ENCODE data around the gene TMED5.
A peak's percentile ranks its signal among the peaks of the same experiment; 100 is the strongest.

The TMED5 gene

DNA sequence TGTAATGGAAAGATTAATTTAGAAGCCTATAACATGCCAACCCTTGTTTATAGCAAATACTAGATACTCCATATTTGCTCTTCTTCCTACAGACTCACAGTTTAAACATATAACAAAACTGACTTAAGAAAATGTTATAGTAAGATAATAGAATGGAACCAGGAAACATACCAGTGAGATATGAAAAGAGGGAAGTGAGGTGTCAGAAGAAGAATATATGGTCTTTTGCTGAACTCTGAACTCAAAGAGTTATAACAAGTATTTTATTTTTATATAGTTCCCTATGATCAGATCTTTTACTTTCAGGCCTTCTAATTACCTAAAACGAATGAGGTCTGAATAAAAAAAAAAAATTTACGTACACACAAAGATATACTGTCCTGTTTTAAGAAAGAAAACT is 20.9 kb downstream of the TMED5 start:
- no peak for TF ChIP-seq ZBTB7A (tag by site-specific recombination; IDR thresholded peaks at IDR 0.05; ENCODE audit: low read depth)
- TF ChIP-seq, protein P1, sequence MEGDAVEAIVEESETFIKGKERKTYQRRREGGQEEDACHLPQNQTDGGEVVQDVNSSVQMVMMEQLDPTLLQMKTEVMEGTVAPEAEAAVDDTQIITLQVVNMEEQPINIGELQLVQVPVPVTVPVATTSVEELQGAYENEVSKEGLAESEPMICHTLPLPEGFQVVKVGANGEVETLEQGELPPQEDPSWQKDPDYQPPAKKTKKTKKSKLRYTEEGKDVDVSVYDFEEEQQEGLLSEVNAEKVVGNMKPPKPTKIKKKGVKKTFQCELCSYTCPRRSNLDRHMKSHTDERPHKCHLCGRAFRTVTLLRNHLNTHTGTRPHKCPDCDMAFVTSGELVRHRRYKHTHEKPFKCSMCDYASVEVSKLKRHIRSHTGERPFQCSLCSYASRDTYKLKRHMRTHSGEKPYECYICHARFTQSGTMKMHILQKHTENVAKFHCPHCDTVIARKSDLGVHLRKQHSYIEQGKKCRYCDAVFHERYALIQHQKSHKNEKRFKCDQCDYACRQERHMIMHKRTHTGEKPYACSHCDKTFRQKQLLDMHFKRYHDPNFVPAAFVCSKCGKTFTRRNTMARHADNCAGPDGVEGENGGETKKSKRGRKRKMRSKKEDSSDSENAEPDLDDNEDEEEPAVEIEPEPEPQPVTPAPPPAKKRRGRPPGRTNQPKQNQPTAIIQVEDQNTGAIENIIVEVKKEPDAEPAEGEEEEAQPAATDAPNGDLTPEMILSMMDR (tag by site-specific recombination; IDR thresholded peaks at IDR 0.05), result no peak
- TF ChIP-seq ZNF140 (tag by site-specific recombination; IDR thresholded peaks at IDR 0.05), result no peak
- TF ChIP-seq, protein P2, sequence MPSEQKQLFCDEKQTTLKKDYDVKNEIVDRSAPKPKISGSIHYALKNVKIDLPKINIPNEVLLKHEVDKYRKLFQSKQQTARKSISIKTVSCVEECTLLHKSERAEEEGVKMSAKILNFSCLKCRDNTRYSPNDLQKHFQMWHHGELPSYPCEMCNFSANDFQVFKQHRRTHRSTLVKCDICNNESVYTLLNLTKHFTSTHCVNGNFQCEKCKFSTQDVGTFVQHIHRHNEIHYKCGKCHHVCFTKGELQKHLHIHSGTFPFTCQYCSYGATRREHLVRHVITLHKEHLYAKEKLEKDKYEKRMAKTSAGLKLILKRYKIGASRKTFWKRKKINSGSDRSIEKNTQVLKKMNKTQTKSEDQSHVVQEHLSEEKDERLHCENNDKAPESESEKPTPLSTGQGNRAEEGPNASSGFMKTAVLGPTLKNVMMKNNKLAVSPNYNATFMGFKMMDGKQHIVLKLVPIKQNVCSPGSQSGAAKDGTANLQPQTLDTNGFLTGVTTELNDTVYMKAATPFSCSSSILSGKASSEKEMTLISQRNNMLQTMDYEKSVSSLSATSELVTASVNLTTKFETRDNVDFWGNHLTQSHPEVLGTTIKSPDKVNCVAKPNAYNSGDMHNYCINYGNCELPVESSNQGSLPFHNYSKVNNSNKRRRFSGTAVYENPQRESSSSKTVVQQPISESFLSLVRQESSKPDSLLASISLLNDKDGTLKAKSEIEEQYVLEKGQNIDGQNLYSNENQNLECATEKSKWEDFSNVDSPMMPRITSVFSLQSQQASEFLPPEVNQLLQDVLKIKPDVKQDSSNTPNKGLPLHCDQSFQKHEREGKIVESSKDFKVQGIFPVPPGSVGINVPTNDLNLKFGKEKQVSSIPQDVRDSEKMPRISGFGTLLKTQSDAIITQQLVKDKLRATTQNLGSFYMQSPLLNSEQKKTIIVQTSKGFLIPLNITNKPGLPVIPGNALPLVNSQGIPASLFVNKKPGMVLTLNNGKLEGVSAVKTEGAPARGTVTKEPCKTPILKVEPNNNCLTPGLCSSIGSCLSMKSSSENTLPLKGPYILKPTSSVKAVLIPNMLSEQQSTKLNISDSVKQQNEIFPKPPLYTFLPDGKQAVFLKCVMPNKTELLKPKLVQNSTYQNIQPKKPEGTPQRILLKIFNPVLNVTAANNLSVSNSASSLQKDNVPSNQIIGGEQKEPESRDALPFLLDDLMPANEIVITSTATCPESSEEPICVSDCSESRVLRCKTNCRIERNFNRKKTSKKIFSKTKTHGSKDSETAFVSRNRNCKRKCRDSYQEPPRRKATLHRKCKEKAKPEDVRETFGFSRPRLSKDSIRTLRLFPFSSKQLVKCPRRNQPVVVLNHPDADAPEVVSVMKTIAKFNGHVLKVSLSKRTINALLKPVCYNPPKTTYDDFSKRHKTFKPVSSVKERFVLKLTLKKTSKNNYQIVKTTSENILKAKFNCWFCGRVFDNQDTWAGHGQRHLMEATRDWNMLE (tag by site-specific recombination; conservative IDR thresholded peaks at IDR 0.05; ENCODE audit: low read depth), result no peak
- H3K27ac ChIP-seq (ENCODE audit: extremely low read depth, low read depth, low read length), result no peak overlapping the region
- ChIA-PET POLR2A (no interaction called here), CTCF (interaction anchor here (0.7 kb wide), 1 partner anchor 410 kb away, joined by 4 read pairs; no protein-coding TSS in a partner anchor)
- H3K4me3 ChIP-seq (ENCODE audit: low read depth, low read length), result no peak overlapping the region
- no peaks in the 10 kb centered on the region for H3K9me3 ChIP-seq (ENCODE audit: control insufficient read depth, insufficient read depth, low read depth, low read length)
- H3K4me1 ChIP-seq (ENCODE audit: control insufficient read depth, insufficient read depth, low read length), result no peaks in the 10 kb centered on the region
- peaks cover 28 to 42% of the 10 kb centered on the region in 2 experiments for H3K36me3 ChIP-seq (ENCODE audit: control insufficient read depth in 2 of 2, insufficient read depth in 1 of 2, low read length in 2 of 2)

DNA sequence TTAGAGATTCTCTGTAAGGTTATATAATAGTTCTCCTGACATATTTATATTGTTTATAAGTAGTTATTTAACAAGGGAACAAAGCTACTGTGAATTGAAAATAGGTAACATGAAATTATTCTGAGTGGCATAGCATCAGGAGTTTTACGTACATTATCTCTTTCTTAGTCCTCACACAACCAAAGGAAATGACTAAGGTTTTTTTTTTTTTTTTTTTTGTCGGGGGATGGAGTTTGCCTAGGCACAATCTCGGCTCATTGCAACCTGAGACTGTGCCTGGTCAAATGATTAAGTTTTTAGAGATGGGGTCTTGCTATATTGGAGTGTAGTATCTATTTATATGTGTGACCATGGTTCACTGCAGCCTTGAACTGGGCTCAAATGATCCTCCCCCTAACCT is 24.9 kb downstream of the TMED5 start:
- Histone ChIP-seq H3K4me1 (ENCODE audit: control insufficient read depth, insufficient read depth, low read length) (no peaks in the 10 kb centered on the region), H3K36me3 (ENCODE audit: control insufficient read depth in 2 of 2, insufficient read depth in 1 of 2, low read length in 2 of 2) (peaks cover 28 to 63% of the 10 kb centered on the region in 2 experiments), H3K27ac (ENCODE audit: extremely low read depth, low read depth, low read length) (no peak overlapping the region), H3K4me3 (ENCODE audit: low read depth, low read length) (no peak overlapping the region), H3K9me3 (ENCODE audit: control insufficient read depth, insufficient read depth, low read depth, low read length) (no peaks in the 10 kb centered on the region)
- CTCF ChIA-PET, result interaction anchor here (0.6 kb wide), 1 partner anchor 123 kb away, joined by 3 read pairs; no protein-coding TSS in a partner anchor
- TF ChIP-seq ZNF664 (tag by site-specific recombination; IDR thresholded peaks at IDR 0.05), result 0 out of 2 replicates have a peak, but pooled peaks have one; percentile 3
- TF ChIP-seq, protein P3, sequence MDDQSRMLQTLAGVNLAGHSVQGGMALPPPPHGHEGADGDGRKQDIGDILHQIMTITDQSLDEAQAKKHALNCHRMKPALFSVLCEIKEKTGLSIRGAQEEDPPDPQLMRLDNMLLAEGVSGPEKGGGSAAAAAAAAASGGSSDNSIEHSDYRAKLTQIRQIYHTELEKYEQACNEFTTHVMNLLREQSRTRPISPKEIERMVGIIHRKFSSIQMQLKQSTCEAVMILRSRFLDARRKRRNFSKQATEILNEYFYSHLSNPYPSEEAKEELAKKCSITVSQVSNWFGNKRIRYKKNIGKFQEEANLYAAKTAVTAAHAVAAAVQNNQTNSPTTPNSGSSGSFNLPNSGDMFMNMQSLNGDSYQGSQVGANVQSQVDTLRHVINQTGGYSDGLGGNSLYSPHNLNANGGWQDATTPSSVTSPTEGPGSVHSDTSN (CRISPR knock-in tag; IDR thresholded peaks at IDR 0.05), result no peak
- POLR2A ChIA-PET, result no interaction called here

DNA sequence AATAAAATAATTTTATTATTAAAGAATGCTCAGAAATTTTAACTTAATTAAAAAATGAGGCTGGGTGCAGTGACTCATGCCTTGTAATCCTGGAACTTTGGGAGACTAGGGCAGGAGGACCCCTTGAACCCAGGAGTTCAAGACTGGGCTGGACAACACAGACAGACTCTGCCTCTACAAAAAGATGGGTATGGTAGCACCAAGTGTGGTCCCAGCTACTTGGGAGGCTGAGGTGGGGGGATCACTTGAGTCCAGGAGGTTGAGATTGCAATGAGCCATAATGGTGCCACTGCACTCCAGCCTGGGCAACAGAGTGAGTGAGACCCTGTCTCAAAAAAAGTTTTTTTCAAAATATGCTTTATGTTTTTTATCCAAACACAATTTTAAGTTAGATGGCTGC is 25.3 kb downstream of the TMED5 start:
- H3K4me1 ChIP-seq (ENCODE audit: control insufficient read depth, insufficient read depth, low read length), result no peaks in the 10 kb centered on the region
- H3K27ac ChIP-seq (ENCODE audit: extremely low read depth, low read depth, low read length), result no peak overlapping the region
- ChIA-PET CTCF (interaction anchor here (0.6 kb wide), 1 partner anchor 124 kb away, joined by 3 read pairs; no protein-coding TSS in a partner anchor), POLR2A (no interaction called here)
- peaks cover 29 to 65% of the 10 kb centered on the region in 2 experiments for H3K36me3 ChIP-seq (ENCODE audit: control insufficient read depth in 2 of 2, insufficient read depth in 1 of 2, low read length in 2 of 2)
- H3K9me3 ChIP-seq (ENCODE audit: control insufficient read depth, insufficient read depth, low read depth, low read length), result no peaks in the 10 kb centered on the region
- TF ChIP-seq GLIS1 (tag by site-specific recombination; IDR thresholded peaks at IDR 0.05) (peak; percentile 67), ZNF664 (tag by site-specific recombination; IDR thresholded peaks at IDR 0.05) (peak; percentile 32; the same call in 1 of the 2 replicates), ZNF785 (tag by site-specific recombination; IDR thresholded peaks at IDR 0.05) (no peak)
- H3K4me3 ChIP-seq (ENCODE audit: low read depth, low read length), result no peak overlapping the region

DNA sequence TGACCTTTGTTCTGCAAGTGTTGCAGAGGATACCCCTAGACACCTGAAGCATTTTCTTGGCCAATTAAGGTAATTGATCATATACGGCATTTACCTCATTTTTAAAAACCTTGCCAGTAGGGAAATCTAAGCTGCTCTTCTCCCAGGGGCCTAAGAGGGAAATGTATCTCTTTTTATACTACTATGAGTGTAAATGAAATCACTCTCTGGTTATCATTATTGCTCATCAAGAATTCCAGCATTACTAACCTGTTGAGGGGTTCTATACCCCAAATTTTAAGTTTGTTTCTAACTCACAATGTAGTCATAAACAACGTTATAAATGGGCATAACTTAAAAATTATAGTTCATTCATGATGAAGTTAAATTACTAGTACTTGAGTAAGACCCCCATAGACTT is 27.4 kb downstream of the TMED5 start:
- H3K36me3 ChIP-seq (ENCODE audit: control insufficient read depth in 2 of 2, insufficient read depth in 1 of 2, low read length in 2 of 2), result peaks cover 19 to 69% of the 10 kb centered on the region in 2 experiments
- ChIA-PET CTCF (interaction anchor here (0.6 kb wide), 1 partner anchor 218 kb away, joined by 4 read pairs; no protein-coding TSS in a partner anchor), POLR2A (no interaction called here)
- H3K27ac ChIP-seq (ENCODE audit: extremely low read depth, low read depth, low read length), result no peak overlapping the region
- no peak overlapping the region for H3K4me3 ChIP-seq (ENCODE audit: low read depth, low read length)
- H3K4me1 ChIP-seq (ENCODE audit: control insufficient read depth, insufficient read depth, low read length), result no peaks in the 10 kb centered on the region
- no peaks in the 10 kb centered on the region for H3K9me3 ChIP-seq (ENCODE audit: control insufficient read depth, insufficient read depth, low read depth, low read length)
- no peak for TF ChIP-seq ZNF19 (tag by site-specific recombination; IDR thresholded peaks at IDR 0.05; ENCODE audit: low read depth)
- no peak for TF ChIP-seq FEZF1 (tag by site-specific recombination; IDR thresholded peaks at IDR 0.05)
- no peak for TF ChIP-seq SP2 (tag by site-specific recombination; IDR thresholded peaks at IDR 0.05)
- TF ChIP-seq ZNF623 (tag by site-specific recombination; IDR thresholded peaks at IDR 0.05), result no peak
- TF ChIP-seq, protein P4, sequence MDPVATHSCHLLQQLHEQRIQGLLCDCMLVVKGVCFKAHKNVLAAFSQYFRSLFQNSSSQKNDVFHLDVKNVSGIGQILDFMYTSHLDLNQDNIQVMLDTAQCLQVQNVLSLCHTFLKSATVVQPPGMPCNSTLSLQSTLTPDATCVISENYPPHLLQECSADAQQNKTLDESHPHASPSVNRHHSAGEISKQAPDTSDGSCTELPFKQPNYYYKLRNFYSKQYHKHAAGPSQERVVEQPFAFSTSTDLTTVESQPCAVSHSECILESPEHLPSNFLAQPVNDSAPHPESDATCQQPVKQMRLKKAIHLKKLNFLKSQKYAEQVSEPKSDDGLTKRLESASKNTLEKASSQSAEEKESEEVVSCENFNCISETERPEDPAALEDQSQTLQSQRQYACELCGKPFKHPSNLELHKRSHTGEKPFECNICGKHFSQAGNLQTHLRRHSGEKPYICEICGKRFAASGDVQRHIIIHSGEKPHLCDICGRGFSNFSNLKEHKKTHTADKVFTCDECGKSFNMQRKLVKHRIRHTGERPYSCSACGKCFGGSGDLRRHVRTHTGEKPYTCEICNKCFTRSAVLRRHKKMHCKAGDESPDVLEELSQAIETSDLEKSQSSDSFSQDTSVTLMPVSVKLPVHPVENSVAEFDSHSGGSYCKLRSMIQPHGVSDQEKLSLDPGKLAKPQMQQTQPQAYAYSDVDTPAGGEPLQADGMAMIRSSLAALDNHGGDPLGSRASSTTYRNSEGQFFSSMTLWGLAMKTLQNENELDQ (tag by site-specific recombination; IDR thresholded peaks at IDR 0.05; ENCODE audit: low read depth), result no peak
- no peak for TF ChIP-seq TRIM28 (IDR thresholded peaks at IDR 0.05; ENCODE audit: borderline replicate concordance, low read length)
- TF ChIP-seq REPIN1 (tag by site-specific recombination; IDR thresholded peaks at IDR 0.05; ENCODE audit: low read depth), result no peak
- TF ChIP-seq ZFP41 (tag by site-specific recombination; IDR thresholded peaks at IDR 0.05; ENCODE audit: borderline replicate concordance), result no peak
- TF ChIP-seq ZNF585B (tag by site-specific recombination; IDR thresholded peaks at IDR 0.05), result no peak
